Inflammatory macrophage treated with lipopolysaccharide for 4 hours (primary cell): ENCODE measurements around the gene IPO11.
"Not testable (repeated sequence)": the region's sequence is repeated elsewhere in the genome, so short reads cannot be mapped to it uniquely, and the experiment has no call there.

Experiments
- DNase-seq: peaks from one replicate; pipeline ENCODE4 v3.0.0-alpha.2; 2020

Gene IPO11

GRCh38 chr5:62607615-62608014, 195.1 kb downstream of the IPO11 start:
- no peak for DNase-seq

- DNase-seq = no peak
Observed at GRCh38 chr5:62608529-62609511, 196.3 kb downstream of the IPO11 start.

- DNase-seq = no peak
Observed at GRCh38 chr5:62614355-62614754, 201.8 kb downstream of the IPO11 start.

DNA sequence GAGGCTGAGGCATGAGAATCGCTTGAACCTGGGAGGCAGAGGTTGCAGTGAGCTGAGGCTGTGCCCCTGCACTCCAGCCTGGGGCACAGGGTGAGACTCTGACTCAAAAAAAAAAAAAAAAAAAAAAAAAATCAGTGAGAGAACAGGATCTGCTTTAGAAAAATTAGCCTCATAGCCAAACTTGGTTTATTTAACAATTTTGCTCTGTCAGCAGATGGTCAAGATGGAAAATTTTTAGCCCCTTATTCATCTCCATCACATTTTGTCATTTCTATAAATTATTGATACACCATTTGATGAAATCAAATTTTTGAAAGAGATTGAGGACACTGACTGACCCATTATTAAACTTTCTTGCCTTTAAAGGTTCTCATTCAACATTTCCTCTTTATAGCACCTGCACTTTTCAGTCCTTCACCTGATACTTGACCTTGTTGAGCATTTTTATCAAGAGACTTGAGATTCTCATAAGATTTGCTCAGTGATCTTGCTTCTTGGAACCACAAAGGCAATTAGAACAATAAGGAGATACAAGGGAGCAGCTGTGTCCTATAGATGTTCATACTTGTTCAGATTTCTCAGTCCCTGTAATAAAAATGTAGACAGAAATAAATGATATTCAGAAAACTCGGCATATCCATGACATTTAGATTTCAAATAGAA, 204.2 kb downstream of the IPO11 start:
- DNase-seq = no peak

DNA sequence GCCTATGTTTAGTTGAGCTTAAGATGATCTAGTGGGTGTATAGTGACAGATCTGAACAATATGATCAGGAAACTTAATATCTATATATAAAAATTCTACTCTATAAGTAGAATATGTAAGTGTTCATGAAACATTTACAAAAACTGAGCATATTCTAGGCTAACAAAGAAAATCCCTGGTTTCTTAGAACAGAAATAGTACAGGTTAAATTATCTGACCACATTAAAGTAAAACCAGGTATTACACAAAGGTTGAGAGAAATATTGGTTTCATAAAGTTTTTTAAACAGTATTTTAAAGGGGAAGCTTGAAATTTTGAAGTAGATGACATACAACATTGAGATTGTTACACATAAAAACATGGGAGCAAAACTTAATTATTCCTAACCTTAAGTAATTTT, 205.4 kb downstream of the IPO11 start:
- no peak for DNase-seq

- DNase-seq = no peak
Observed at GRCh38 chr5:62620761-62621160, 208.2 kb downstream of the IPO11 start.

DNA sequence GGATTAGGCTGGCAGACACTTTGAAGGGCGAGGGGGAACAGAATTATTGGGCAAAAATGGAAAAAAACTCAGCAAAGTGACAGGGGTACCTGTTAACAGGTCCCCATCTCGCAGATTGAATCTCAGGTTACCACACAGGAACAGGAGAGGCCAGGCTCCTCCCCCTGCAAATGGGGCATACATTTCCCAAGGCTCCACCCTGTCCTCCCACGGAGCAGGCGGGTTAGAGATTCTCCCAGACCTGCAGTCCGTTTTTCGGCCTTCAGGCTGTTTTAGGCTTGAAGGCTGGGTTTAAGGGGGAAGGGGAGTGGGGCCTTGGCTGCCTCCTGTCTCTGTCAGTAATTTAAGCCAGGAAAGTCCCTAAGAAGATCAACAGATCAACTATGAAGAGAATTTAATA, 208.7 kb downstream of the IPO11 start:
- DNase-seq = no peak

- DNase-seq = no peak
Observed at GRCh38 chr5:62623271-62623670, 210.7 kb downstream of the IPO11 start.

DNA sequence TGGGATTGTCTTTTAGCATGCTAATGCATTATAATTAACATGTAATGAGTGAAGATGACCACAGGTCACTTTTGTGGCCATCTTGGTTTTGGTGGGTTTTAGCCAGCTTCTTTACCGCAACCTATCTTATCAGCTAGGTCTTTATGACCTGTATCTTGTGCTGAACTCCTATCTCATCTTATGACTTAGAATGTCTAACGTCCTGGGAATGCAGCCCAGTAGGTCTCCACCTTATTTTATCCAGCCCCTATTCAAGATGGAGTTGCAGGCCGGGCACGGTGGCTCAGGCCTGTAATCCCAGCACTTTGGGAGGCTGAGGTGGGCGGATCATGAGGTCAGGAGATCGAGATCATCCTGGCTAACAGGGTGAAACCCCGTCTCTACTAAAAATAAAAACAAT, 211.9 kb downstream of the IPO11 start:
- DNase-seq = not testable (repeated sequence)

DNA sequence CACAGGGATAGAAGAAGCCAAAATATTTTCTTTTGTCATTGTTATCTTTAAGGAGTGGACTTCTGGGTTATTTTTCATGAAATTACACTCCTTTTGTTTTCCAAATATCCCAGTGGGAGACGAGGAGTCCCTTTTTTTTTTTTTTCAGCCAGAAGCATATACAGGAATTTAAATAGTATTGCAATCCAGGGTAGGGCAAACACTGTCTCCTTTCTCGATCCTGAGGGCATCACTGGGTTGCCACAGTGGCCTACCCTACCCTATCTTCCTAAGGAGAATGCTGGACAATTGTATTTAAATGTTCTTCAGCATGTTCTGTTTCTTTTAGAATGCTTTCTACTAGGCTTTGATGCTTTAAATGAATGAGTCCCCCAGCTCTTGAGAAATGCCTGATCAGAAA, 214.0 kb downstream of the IPO11 start:
- no peak for DNase-seq

- DNase-seq = no peak
Observed at GRCh38 chr5:62627121-62627520, 214.6 kb downstream of the IPO11 start.

GRCh38 chr5:62627901-62628300, 215.3 kb downstream of the IPO11 start:
- DNase-seq = no peak

- no peak for DNase-seq
Observed at GRCh38 chr5:62631909-62632580, 219.5 kb downstream of the IPO11 start.

- no peak for DNase-seq
Observed at GRCh38 chr5:62633243-62633642, 220.7 kb downstream of the IPO11 start.

GRCh38 chr5:62640446-62640845, 227.9 kb downstream of the IPO11 start:
- peak; percentile 52 for DNase-seq

DNA sequence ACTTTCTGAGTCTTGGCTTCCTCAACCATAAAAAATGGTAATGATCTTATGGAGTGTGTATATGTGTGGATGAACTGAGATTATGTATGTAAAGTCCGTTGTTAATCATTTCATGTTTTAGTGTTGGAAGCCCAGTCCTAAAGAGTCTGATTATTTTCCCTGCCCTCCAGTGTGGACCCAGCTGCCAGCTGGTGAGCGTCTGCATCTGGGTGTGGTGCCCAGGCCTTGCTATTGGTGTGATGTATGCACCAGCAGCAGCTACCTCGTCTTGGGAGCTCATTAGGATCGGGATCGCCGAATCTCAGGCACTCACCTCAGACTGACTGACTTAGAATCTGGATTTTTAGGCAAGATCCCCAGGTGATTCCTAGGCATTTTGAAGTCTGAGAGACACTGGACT, 229.9 kb downstream of the IPO11 start:
- no peak for DNase-seq

GRCh38 chr5:62643556-62644451, 231.2 kb downstream of the IPO11 start:
- peak; percentile 42 for DNase-seq

- DNase-seq = no peak
Observed at GRCh38 chr5:62645223-62645622, 232.7 kb downstream of the IPO11 start.

- no peak for DNase-seq
Observed at GRCh38 chr5:62647241-62647640, 234.7 kb downstream of the IPO11 start.

- no peak for DNase-seq
Observed at GRCh38 chr5:62649025-62649424, 236.5 kb downstream of the IPO11 start.

DNA sequence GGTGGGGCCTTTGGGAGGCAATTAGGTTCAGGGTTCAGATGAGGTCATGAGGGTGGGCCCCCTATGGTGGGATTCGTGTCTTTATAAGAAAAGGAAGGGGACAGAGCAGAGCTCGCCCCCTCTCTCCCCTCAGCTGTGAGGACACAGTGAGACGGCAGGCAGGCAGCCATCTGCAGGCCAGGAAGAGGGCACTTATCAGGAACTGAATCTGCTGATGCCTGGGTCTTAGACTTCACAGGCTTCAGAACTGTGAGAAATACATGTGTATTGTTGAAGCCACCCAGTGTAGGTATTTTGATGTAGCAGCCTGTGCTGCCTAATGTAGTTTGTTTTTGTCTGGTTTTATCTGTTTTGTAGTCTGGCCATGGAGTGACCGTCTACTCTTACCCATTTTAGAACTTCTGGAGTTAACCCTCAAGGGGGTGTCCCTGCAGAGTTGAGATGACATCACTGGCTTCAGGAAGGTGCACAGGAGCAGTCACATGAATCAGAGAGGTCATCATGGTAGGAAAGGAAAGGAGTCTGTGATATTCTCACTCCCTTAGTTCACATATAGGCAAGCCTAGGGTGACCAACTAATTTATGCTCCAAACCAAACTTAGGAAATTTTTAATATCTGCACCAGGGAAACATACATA, 237.0 kb downstream of the IPO11 start:
- peak; percentile 12 for DNase-seq

DNA sequence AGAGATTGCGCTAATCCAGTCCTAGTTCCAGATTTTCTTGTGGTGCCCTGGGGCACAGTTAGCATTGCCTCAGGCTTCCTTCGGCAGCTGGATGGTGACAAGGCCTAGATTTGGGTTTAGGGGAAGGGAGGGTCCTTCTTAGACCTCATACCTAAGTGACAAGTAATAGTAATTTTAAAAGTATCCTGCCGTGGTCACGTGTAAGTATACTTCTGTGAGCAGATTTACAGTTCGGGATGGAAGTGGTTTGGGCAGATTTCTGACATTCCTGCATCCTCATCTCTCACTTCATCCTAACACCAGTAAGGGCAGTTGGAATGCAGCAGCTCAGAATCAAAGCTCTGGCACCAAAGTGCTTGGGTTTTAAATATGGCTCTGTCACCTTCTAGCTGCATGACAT, 237.6 kb downstream of the IPO11 start:
- no peak for DNase-seq
